ENCODE measurements around the gene ATP2C2.
A peak's percentile ranks its signal among the peaks of the same experiment; 100 is the strongest.

ATP2C2 gene

GRCh38 chr16:84350685-84351400 is 17.5 kb upstream of the ATP2C2 start:
- no peak for DNase-seq (ENCODE audit: low read depth, low spot score)
- Histone ChIP-seq H3K9me3 (ENCODE audit: insufficient read depth, low read length) (no peaks in the 10 kb centered on the region), H3K4me3 (ENCODE audit: insufficient read length, low read depth) (no peak overlapping the region), H3K27me3 (ENCODE audit: insufficient read depth, insufficient read length) (no peaks in the 10 kb centered on the region), H3K9ac (ENCODE audit: insufficient read length, low read depth) (peak overlapping the region; percentile 26), H3K4me1 (ENCODE audit: insufficient read depth, insufficient read length) (no peaks in the 10 kb centered on the region), H3K36me3 (ENCODE audit: insufficient read depth, insufficient read length, low read length) (no peaks in the 10 kb centered on the region)
- TF ChIP-seq YY1 (IDR thresholded peaks at IDR 0.05; ENCODE audit: insufficient read depth, insufficient read length) = no peak
- no peak for TF ChIP-seq ZNF274 (IDR thresholded peaks at IDR 0.05; ENCODE audit: low read depth, low read length)
- no peak for TF ChIP-seq SUZ12 (IDR thresholded peaks at IDR 0.05; ENCODE audit: extremely low read depth, insufficient read depth, insufficient read length)

GRCh38 chr16:84351630-84352029 is 16.7 kb upstream of the ATP2C2 start:
- no peak for DNase-seq (ENCODE audit: low read depth, low spot score)
- H3K4me3 ChIP-seq (ENCODE audit: insufficient read length, low read depth) = no peak overlapping the region
- no peaks in the 10 kb centered on the region for H3K36me3 ChIP-seq (ENCODE audit: insufficient read depth, insufficient read length, low read length)
- H3K27me3 ChIP-seq (ENCODE audit: insufficient read depth, insufficient read length) = no peaks in the 10 kb centered on the region
- peaks cover 3% of the 10 kb centered on the region for H3K4me1 ChIP-seq (ENCODE audit: insufficient read depth, insufficient read length)
- TF ChIP-seq YY1 (IDR thresholded peaks at IDR 0.05; ENCODE audit: insufficient read depth, insufficient read length) (no peak), SUZ12 (IDR thresholded peaks at IDR 0.05; ENCODE audit: extremely low read depth, insufficient read depth, insufficient read length) (no peak), ZNF274 (IDR thresholded peaks at IDR 0.05; ENCODE audit: low read depth, low read length) (no peak)
- no peaks in the 10 kb centered on the region for H3K9me3 ChIP-seq (ENCODE audit: insufficient read depth, low read length)
- no peak overlapping the region for H3K9ac ChIP-seq (ENCODE audit: insufficient read length, low read depth)

- Histone ChIP-seq H3K36me3 (ENCODE audit: insufficient read depth, insufficient read length, low read length) (no peaks in the 10 kb centered on the region), H3K4me1 (ENCODE audit: insufficient read depth, insufficient read length) (peaks cover 3% of the 10 kb centered on the region), H3K27me3 (ENCODE audit: insufficient read depth, insufficient read length) (no peaks in the 10 kb centered on the region), H3K9me3 (ENCODE audit: insufficient read depth, low read length) (no peaks in the 10 kb centered on the region), H3K4me3 (ENCODE audit: insufficient read length, low read depth) (no peak overlapping the region), H3K9ac (ENCODE audit: insufficient read length, low read depth) (no peak overlapping the region)
- no peak for DNase-seq (ENCODE audit: low read depth, low spot score)
- TF ChIP-seq ZNF274 (IDR thresholded peaks at IDR 0.05; ENCODE audit: low read depth, low read length) (no peak), YY1 (IDR thresholded peaks at IDR 0.05; ENCODE audit: insufficient read depth, insufficient read length) (no peak), SUZ12 (IDR thresholded peaks at IDR 0.05; ENCODE audit: extremely low read depth, insufficient read depth, insufficient read length) (no peak)
These were observed 14.0 kb upstream of the ATP2C2 start for GRCh38 chr16:84354306-84354705.

GRCh38 chr16:84355149-84355548 is 13.2 kb upstream of the ATP2C2 start:
- TF ChIP-seq SUZ12 (IDR thresholded peaks at IDR 0.05; ENCODE audit: extremely low read depth, insufficient read depth, insufficient read length) (no peak), ZNF274 (IDR thresholded peaks at IDR 0.05; ENCODE audit: low read depth, low read length) (no peak), YY1 (IDR thresholded peaks at IDR 0.05; ENCODE audit: insufficient read depth, insufficient read length) (no peak)
- H3K4me1 ChIP-seq (ENCODE audit: insufficient read depth, insufficient read length) = peaks cover 8% of the 10 kb centered on the region
- no peak overlapping the region for H3K4me3 ChIP-seq (ENCODE audit: insufficient read length, low read depth)
- DNase-seq (ENCODE audit: low read depth, low spot score) = no peak
- H3K9ac ChIP-seq (ENCODE audit: insufficient read length, low read depth) = no peak overlapping the region
- no peaks in the 10 kb centered on the region for H3K36me3 ChIP-seq (ENCODE audit: insufficient read depth, insufficient read length, low read length)
- H3K9me3 ChIP-seq (ENCODE audit: insufficient read depth, low read length) = no peaks in the 10 kb centered on the region
- H3K27me3 ChIP-seq (ENCODE audit: insufficient read depth, insufficient read length) = no peaks in the 10 kb centered on the region

- Histone ChIP-seq H3K9me3 (ENCODE audit: insufficient read depth, low read length) (no peaks in the 10 kb centered on the region), H3K36me3 (ENCODE audit: insufficient read depth, insufficient read length, low read length) (no peaks in the 10 kb centered on the region), H3K27me3 (ENCODE audit: insufficient read depth, insufficient read length) (no peaks in the 10 kb centered on the region), H3K4me3 (ENCODE audit: insufficient read length, low read depth) (no peak overlapping the region), H3K9ac (ENCODE audit: insufficient read length, low read depth) (no peak overlapping the region), H3K4me1 (ENCODE audit: insufficient read depth, insufficient read length) (peaks cover 12% of the 10 kb centered on the region)
- no peak for DNase-seq (ENCODE audit: low read depth, low spot score)
- TF ChIP-seq SUZ12 (IDR thresholded peaks at IDR 0.05; ENCODE audit: extremely low read depth, insufficient read depth, insufficient read length) (no peak), YY1 (IDR thresholded peaks at IDR 0.05; ENCODE audit: insufficient read depth, insufficient read length) (no peak), ZNF274 (IDR thresholded peaks at IDR 0.05; ENCODE audit: low read depth, low read length) (no peak)
These were observed 12.2 kb upstream of the ATP2C2 start for GRCh38 chr16:84356176-84356575.

GRCh38 chr16:84356591-84357116 is 11.7 kb upstream of the ATP2C2 start:
- Histone ChIP-seq H3K9me3 (ENCODE audit: insufficient read depth, low read length) (no peaks in the 10 kb centered on the region), H3K4me1 (ENCODE audit: insufficient read depth, insufficient read length) (peaks cover 12% of the 10 kb centered on the region), H3K27me3 (ENCODE audit: insufficient read depth, insufficient read length) (no peaks in the 10 kb centered on the region), H3K36me3 (ENCODE audit: insufficient read depth, insufficient read length, low read length) (no peaks in the 10 kb centered on the region), H3K9ac (ENCODE audit: insufficient read length, low read depth) (no peak overlapping the region), H3K4me3 (ENCODE audit: insufficient read length, low read depth) (no peak overlapping the region)
- TF ChIP-seq ZNF274 (IDR thresholded peaks at IDR 0.05; ENCODE audit: low read depth, low read length) (no peak), SUZ12 (IDR thresholded peaks at IDR 0.05; ENCODE audit: extremely low read depth, insufficient read depth, insufficient read length) (no peak), YY1 (IDR thresholded peaks at IDR 0.05; ENCODE audit: insufficient read depth, insufficient read length) (no peak)
- no peak for DNase-seq (ENCODE audit: low read depth, low spot score)

GRCh38 chr16:84357191-84357651 is 11.1 kb upstream of the ATP2C2 start:
- Histone ChIP-seq H3K4me1 (ENCODE audit: insufficient read depth, insufficient read length) (peaks cover 12% of the 10 kb centered on the region), H3K9ac (ENCODE audit: insufficient read length, low read depth) (no peak overlapping the region), H3K4me3 (ENCODE audit: insufficient read length, low read depth) (no peak overlapping the region), H3K9me3 (ENCODE audit: insufficient read depth, low read length) (no peaks in the 10 kb centered on the region), H3K27me3 (ENCODE audit: insufficient read depth, insufficient read length) (no peaks in the 10 kb centered on the region), H3K36me3 (ENCODE audit: insufficient read depth, insufficient read length, low read length) (no peaks in the 10 kb centered on the region)
- no peak for DNase-seq (ENCODE audit: low read depth, low spot score)
- TF ChIP-seq SUZ12 (IDR thresholded peaks at IDR 0.05; ENCODE audit: extremely low read depth, insufficient read depth, insufficient read length) = no peak
- no peak for TF ChIP-seq YY1 (IDR thresholded peaks at IDR 0.05; ENCODE audit: insufficient read depth, insufficient read length)
- TF ChIP-seq ZNF274 (IDR thresholded peaks at IDR 0.05; ENCODE audit: low read depth, low read length) = no peak
